ENCODE measurements around the gene PRKG1. TPM values are rescaled to one million over a fixed set of nuclear protein-coding genes. Genes with fewer than 3 reads are reported as not detected.
"Not testable (repeated sequence)": the region's sequence is repeated elsewhere in the genome, so short reads cannot be mapped to it uniquely, and the experiment has no call there.

PRKG1 gene
- total and polyA plus RNA-seq, 2 experiments from 2014 or later = 10.7 to 21.8 TPM

DNA sequence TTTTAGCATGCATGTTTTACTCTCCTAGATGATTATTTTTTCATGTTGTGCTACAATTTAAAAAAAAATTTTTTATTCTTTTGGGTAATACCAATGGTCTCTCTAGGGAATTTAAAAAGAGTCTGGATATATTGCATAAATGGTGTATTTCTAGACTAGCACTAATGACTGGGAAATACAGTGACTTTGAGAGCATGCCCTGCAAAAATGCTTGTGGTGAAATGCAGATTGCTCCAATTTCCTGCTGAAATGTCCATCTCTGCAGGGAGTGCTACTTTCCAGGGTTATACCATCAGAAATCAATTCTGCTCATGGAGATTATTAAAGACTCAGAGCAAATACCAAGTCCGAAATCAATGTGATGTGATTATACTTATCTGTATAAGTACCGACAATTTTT lies 186.1 kb downstream of the PRKG1 start:
- Histone ChIP-seq H3K9me3 (ENCODE audit: low read depth) (no peaks in the 10 kb centered on the region), H3K27me3 (replicated peaks; ENCODE audit: insufficient read depth) (no peaks in the 10 kb centered on the region), H3F3A (ENCODE audit: insufficient read depth) (peaks cover 5% of the 10 kb centered on the region; the same call in 1 of the 2 replicates), H3K36me3 (ENCODE audit: low read depth) (no peaks in the 10 kb centered on the region), H3K4me3 (no peak overlapping the region), H3K27ac (no peak overlapping the region), H2AFZ (no peak overlapping the region), H4K20me1 (ENCODE audit: insufficient read depth) (no peaks in the 10 kb centered on the region), H3K79me2 (ENCODE audit: insufficient read depth) (peaks cover 40% of the 10 kb centered on the region), H3K4me1 (ENCODE audit: insufficient read depth) (peaks cover 11% of the 10 kb centered on the region; the same call in 1 of the 2 replicates), H3K4me2 (ENCODE audit: unreplicated experiment) (no peak overlapping the region), H3K9me2 (ENCODE audit: insufficient read depth) (no peaks in the 10 kb centered on the region; the same call in 1 of the 2 replicates), H3K9ac (no peak overlapping the region)
- no peak for DNase-seq
- WGBS, 2 experiments (ENCODE audit: low coverage in 1 of 2, low lambda C conversion rate in 2 of 2, missing lambda C conversion rate in 2 of 2) = 89 to 96% methylated on average over 2 of the region's 2 CpGs
- TF ChIP-seq EZH2phosphoT487 (IDR thresholded peaks at IDR 0.05; ENCODE audit: insufficient read depth, low read depth) (no peak), EZH2 (IDR thresholded peaks at IDR 0.05; ENCODE audit: insufficient read depth, poor library complexity, severe bottlenecking) (no peak)
- in situ Hi-C loops (cut with MboI) = no loop called here

DNA sequence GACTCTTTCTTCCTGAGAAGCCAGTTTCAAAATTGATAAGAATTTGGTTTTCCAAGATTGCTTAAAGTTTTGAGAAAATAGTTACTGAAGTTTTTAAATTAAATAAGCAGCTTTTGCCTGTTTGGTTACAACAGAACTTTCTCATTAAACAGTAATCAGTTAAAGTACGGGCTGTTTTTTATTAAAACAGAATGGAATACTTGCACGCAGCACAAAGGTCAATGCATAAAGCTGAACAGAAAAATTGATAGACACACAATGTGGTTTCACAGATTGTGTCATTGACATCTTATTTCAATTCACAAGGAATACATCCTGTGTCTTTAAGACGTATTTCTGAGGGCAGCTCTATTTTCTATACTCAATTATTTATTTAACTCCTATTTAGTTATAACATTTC lies 192.2 kb downstream of the PRKG1 start:
- no peak overlapping the region for H3K4me2 ChIP-seq (ENCODE audit: unreplicated experiment)
- no peak overlapping the region for H3K9ac ChIP-seq
- in situ Hi-C loops (cut with MboI) = no loop called here
- no peaks in the 10 kb centered on the region; the same call in 1 of the 2 replicates for H3F3A ChIP-seq (ENCODE audit: insufficient read depth)
- no peak overlapping the region for H2AFZ ChIP-seq
- no peak overlapping the region for H3K27ac ChIP-seq
- H3K79me2 ChIP-seq (ENCODE audit: insufficient read depth) = peaks cover 28% of the 10 kb centered on the region; the same call in 1 of the 2 replicates
- H3K9me3 ChIP-seq (ENCODE audit: low read depth) = no peaks in the 10 kb centered on the region
- TF ChIP-seq EZH2 (IDR thresholded peaks at IDR 0.05; ENCODE audit: insufficient read depth, poor library complexity, severe bottlenecking) = no peak
- no peak for TF ChIP-seq EZH2phosphoT487 (IDR thresholded peaks at IDR 0.05; ENCODE audit: insufficient read depth, low read depth)
- no peak for DNase-seq
- WGBS, 2 experiments (ENCODE audit: low coverage in 1 of 2, low lambda C conversion rate in 2 of 2, missing lambda C conversion rate in 2 of 2) = 44 to 50% methylated on average over 3 of the region's 3 CpGs
- H4K20me1 ChIP-seq (ENCODE audit: insufficient read depth) = no peaks in the 10 kb centered on the region
- no peak overlapping the region for H3K4me3 ChIP-seq
- H3K36me3 ChIP-seq (ENCODE audit: low read depth) = no peaks in the 10 kb centered on the region
- no peaks in the 10 kb centered on the region for H3K27me3 ChIP-seq (replicated peaks; ENCODE audit: insufficient read depth)
- peaks cover 14% of the 10 kb centered on the region; the same call in 1 of the 2 replicates for H3K4me1 ChIP-seq (ENCODE audit: insufficient read depth)
- H3K9me2 ChIP-seq (ENCODE audit: insufficient read depth) = no peaks in the 10 kb centered on the region

DNA sequence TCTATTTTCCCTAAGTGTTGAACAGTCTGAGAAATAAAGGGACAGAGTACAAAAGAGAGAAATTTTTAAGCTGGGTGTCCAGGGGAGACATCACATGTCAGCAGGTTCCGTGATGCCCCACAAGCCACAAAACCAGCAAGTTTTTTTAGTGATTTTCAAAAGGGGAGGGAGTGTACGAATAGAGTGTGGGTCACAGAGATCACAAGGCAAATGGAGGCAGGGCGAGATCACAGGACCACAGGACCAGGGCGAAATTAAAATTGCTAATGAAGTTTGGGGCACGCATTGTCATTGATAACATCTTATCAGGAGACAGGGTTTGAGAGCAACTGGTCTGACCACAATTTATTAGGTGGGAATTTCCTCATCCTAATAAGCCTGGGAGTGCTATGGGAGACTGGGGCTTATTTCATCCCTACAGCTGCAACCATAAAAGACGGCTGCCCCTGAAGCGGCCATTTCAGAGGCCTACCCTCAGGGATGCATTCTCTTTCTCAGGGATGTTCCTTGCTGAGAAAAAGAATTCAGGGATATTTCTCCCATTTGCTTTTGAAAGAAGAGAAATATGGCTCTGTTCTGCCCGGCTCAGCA lies 193.8 kb downstream of the PRKG1 start:
- H3K79me2 ChIP-seq (ENCODE audit: insufficient read depth) = peaks cover 19% of the 10 kb centered on the region
- H3F3A ChIP-seq (ENCODE audit: insufficient read depth); DNase-seq; H4K20me1 ChIP-seq (ENCODE audit: insufficient read depth); H3K4me2 ChIP-seq (ENCODE audit: unreplicated experiment); H2AFZ ChIP-seq; H3K36me3 ChIP-seq (ENCODE audit: low read depth); in situ Hi-C loops (cut with MboI); H3K4me3 ChIP-seq; H3K27ac ChIP-seq; H3K9me3 ChIP-seq (ENCODE audit: low read depth); H3K27me3 ChIP-seq (replicated peaks; ENCODE audit: insufficient read depth); H3K9ac ChIP-seq; H3K9me2 ChIP-seq (ENCODE audit: insufficient read depth): not testable (repeated sequence)
- H3K4me1 ChIP-seq (ENCODE audit: insufficient read depth) = peaks cover 14% of the 10 kb centered on the region; the same call in 1 of the 2 replicates
- WGBS, 2 experiments (ENCODE audit: low coverage in 1 of 2, low lambda C conversion rate in 2 of 2, missing lambda C conversion rate in 2 of 2) = 98 to 99% methylated on average over 8 of the region's 8 CpGs

DNA sequence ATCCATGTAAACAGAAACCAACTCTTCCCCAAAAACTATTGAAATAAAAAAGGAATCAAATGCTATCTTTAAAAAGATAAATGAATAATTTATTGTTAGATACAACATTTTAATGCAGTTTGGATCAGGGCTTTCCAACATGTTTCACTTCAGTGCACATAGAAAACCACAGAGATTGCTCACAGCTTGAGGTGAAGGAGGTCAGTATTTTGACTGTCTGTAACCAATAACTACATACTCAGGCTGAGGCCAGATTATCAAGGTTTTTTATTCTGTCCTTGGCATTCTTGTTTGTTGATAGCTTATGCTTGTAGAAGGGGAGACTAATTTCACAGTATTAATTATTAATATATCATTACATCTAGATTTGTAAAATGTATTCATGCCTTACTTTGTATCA lies 195.5 kb downstream of the PRKG1 start:
- H3K4me3 ChIP-seq = no peak overlapping the region
- no peaks in the 10 kb centered on the region for H3K9me3 ChIP-seq (ENCODE audit: low read depth)
- in situ Hi-C loops (cut with MboI) = no loop called here
- H3K9me2 ChIP-seq (ENCODE audit: insufficient read depth) = no peaks in the 10 kb centered on the region
- no peaks in the 10 kb centered on the region for H3K36me3 ChIP-seq (ENCODE audit: low read depth)
- H3K27me3 ChIP-seq (replicated peaks; ENCODE audit: insufficient read depth) = no peaks in the 10 kb centered on the region
- H3K27ac ChIP-seq = no peak overlapping the region
- peak; percentile 52 for DNase-seq
- H3K4me2 ChIP-seq (ENCODE audit: unreplicated experiment) = no peak overlapping the region
- H3F3A ChIP-seq (ENCODE audit: insufficient read depth) = no peaks in the 10 kb centered on the region; the same call in 1 of the 2 replicates
- TF ChIP-seq EZH2 (IDR thresholded peaks at IDR 0.05; ENCODE audit: insufficient read depth, poor library complexity, severe bottlenecking) (no peak), EZH2phosphoT487 (IDR thresholded peaks at IDR 0.05; ENCODE audit: insufficient read depth, low read depth) (no peak)
- H3K9ac ChIP-seq = no peak overlapping the region
- H2AFZ ChIP-seq = no peak overlapping the region
- peaks cover 14% of the 10 kb centered on the region; the same call in 1 of the 2 replicates for H3K4me1 ChIP-seq (ENCODE audit: insufficient read depth)
- H4K20me1 ChIP-seq (ENCODE audit: insufficient read depth) = no peaks in the 10 kb centered on the region
- H3K79me2 ChIP-seq (ENCODE audit: insufficient read depth) = peaks cover 2% of the 10 kb centered on the region; the same call in 1 of the 2 replicates

All from GM23248 (cell line).